Urothelium cell line (cell line): ENCODE results near the gene NPBWR2.
"Not testable (repeated sequence)": the region's sequence is repeated elsewhere in the genome, so short reads cannot be mapped to it uniquely, and the experiment has no call there.

Experiments used
- DNase-seq: peaks from one replicate; pipeline ENCODE4 v3.0.0; 2011; ENCODE audit warnings: low spot score, mixed read lengths
- FAIRE-seq: peaks from 2 replicates; lab custom pipeline; 2011; peaks lifted over from hg19 to GRCh38; lab: Jason Lieb, UNC

Gene NPBWR2

DNA sequence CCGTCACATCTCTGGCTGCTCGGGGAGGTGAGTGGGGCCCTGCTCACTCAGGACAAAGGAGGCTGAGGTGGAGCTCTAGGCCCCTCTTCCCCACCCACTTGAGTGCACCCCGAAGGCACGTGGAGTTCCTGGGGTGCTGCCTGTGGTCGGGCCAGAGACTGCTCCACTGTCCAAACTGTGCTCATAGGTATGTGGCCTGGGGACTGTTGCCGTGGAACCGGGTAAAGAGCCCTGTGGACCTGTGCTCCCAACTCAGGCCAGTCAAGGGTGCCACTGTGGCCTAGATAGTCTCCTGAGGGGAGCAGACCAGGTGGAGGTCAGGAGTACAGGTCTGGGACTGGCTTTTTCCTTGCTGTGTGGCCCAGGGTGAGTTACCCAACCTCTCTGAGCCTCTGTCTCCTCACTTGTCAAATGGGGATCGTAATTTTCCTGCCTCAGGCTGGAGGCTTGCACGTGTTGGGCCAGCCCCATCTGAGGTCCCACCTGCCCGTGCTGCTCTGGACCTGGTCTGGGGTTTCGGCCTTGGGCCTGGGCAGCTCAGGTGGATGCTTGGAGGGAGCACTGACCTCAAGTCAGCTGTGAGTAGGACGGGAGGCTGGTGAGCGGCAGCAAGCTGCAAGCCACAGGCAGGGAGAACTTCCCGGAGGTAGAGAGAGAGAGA is 12.4 kb upstream of the NPBWR2 start:
- FAIRE-seq (no peak), DNase-seq (no peak)

- DNase-seq (no peak), FAIRE-seq (no peak)
These were observed 11.9 kb upstream of the NPBWR2 start for GRCh38 chr20:64119301-64119680.

GRCh38 chr20:64117432-64117777 is 10.0 kb upstream of the NPBWR2 start:
- not testable (repeated sequence) for DNase-seq, FAIRE-seq

DNA sequence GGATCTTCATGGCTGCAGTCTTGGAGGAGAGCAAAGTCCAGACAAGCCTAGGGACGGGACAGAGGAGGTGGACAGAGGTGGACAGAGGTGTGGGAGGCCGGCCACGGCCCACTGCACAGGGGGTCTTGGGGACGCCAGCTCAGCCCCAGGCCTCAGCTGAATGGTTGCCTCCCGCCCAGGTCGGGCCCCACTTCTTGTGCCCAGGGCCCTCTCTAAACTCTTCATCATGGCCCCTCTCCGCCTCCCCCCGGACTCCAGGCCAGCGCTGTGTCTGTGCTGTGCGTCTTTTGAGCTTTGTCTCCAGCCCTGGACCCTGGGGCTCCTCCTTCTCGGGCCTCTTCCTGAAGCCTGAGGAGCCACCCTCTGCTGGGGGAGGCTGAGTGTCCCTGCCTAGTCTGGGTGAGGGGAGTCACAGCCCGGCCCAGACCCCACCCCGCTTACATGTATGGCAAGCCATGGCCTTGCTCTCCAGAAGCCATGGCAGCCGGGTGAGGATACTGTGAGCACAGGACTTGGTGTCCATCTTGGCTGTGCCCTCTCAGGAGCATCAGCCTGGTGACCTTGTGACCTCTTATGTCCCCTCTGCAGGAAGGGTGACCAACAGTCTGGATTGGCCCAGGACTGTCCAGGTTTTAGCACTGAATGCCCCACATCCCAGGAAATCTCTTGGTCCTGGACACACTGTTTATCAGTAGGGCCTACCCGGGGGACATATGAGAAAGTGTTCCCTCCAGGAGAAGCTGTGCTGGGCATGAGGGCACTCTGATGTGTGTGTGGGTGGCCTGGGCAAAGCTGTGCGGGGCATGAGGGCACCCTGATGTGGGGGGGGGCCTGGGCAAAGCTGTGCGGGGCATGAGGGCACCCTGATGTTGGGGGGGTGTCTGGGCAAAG is 9.4 kb upstream of the NPBWR2 start:
- DNase-seq (no peak), FAIRE-seq (no peak)

- FAIRE-seq (no peak), DNase-seq (no peak)
These were observed 8.7 kb upstream of the NPBWR2 start for GRCh38 chr20:64116016-64116415.

DNA sequence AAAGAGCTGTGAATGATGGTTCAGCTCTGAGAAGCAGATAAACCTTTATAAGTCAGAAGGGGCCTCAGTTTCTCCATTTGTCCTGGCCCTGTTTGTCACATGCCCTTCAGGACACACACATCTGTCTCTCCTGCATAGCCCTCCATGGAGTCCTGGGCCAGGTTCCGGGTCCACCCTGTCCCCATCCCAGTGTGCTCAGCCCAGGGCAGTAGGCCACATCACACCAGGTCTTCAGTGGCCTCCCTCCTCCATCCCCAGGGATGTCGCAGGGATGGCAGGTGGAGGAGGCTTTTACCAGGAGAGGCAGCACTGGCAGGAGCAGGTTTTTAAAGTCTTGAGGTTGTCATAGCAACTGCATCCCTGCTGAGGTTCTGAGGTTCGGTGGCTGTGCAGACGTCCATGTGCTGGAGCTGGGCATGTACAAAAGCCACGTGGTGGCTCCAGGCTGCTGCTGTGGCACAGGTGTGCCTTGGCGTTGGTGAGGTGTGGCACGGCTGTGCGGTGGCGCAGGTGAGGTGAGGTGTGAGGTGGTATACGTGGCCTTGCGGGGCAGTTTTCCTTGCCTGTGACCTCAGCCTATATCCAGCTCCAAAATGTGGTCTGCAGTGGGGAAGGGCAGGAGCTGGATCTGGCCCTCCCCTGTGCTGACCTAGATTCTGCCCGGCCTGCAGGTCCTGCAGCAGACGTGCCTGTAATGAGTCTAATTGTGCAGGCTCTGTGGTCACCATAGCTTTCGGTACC is 8.0 kb upstream of the NPBWR2 start:
- DNase-seq: no peak
- no peak for FAIRE-seq

GRCh38 chr20:64114356-64114971 is 7.1 kb upstream of the NPBWR2 start:
- FAIRE-seq (no peak), DNase-seq (no peak)

- no peak for FAIRE-seq
- no peak for DNase-seq
These were observed 6.5 kb upstream of the NPBWR2 start for GRCh38 chr20:64113796-64114355.

- DNase-seq: no peak
- no peak for FAIRE-seq
These were observed 6.0 kb upstream of the NPBWR2 start for GRCh38 chr20:64113444-64113775.

DNA sequence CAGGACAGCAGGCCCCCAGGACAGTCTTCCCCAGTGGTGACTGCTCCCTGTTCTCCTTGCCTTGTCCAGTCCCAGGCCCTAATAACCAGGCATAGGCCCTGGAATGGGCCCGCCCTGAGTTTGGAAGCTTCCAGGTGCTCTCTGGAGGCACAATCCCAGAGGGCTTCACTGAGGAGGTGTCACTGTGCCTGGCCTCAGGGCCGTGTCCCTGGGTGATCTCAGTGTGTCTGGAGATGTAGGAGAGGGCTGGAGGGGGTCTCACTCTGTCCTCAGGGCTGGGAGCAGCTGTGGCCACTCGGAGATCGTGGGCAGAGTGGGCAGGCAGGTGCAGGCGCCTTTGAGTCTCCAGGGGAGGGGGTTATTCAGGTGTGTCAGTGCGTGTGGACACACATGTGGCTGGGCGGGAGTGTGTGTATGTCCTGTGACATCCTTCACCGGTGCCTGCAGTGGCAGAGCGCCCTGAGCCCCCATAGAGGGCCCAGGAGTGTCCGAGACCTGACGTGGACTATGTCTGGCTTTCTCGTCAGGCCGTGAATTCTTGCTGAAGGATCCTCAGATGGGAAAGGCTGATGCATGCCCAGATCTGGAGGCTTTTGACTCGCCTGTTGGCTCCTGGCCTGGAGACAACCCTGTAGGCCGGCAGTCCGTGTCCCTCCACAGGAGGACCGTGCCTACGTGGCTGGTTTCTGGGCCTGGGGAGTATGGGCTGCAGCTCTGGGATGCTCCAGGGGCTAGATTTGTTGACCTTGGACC is 5.5 kb upstream of the NPBWR2 start:
- FAIRE-seq (no peak), DNase-seq (no peak)

- DNase-seq (no peak), FAIRE-seq (no peak)
These were observed 4.7 kb upstream of the NPBWR2 start for GRCh38 chr20:64111841-64112641.

DNA sequence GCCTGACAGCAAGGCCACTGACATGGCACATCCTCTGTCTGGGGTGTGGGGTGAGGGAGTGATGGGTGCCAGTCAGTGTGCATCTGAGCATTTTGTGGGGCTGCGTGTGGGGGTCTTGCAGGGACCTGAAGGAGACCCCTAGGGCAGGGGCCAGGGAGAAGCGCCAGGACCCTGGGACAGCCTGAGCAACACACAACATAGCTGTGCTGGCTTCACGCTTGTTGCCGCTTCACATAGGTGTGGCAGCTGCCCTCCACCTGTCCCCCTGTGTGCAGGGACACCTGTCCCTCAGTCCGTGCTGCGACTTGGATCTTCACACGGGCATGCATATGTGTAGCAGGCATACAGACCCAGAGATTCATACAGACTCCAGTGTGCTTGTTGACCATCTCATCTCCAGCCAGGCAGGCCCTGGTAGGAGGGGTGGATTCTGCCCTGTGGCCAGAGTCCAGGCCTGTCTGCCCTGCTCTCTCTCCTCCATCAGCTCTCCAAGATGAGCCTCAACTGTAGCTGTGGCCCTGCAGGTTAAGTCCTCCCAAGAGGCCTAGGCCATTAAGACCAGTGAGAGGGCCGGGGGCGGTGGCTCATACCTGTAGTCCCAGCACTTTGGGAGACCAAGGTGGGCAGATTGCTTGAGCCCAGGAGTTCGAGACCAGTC is 3.2 kb upstream of the NPBWR2 start:
- no peak for FAIRE-seq

DNA sequence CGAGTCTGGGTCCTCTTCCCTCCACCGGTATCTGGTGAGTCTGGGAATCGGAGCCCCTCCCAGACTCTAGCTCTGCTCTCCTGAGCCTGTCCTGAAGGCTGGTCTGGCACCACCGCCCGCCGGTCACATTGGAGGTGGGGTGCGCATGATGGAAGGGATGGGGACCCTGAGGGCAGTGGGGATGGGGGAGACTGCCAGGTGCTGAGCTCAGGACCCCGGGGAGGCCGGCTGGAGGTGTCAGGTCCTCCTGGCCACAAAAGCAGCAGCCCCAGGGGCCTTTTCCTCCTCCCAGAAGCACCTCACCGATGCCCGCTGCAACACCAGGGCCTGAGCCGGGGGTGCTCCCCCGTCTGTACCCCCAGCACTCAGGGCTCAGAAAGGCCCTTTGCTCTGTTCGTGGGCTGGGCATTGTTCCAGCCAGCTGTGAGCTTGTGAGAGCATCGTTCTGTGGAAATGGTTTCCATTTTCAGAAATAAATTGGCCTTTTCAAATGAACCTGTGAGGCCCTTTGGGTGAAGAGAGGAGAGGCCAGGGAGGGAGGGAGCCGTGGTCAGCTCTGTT is 2.5 kb upstream of the NPBWR2 start:
- DNase-seq: no peak
- no peak for FAIRE-seq

More for the DNA sequence above, 3.2 kb upstream of the NPBWR2 start:
- DNase-seq: no peak

DNA sequence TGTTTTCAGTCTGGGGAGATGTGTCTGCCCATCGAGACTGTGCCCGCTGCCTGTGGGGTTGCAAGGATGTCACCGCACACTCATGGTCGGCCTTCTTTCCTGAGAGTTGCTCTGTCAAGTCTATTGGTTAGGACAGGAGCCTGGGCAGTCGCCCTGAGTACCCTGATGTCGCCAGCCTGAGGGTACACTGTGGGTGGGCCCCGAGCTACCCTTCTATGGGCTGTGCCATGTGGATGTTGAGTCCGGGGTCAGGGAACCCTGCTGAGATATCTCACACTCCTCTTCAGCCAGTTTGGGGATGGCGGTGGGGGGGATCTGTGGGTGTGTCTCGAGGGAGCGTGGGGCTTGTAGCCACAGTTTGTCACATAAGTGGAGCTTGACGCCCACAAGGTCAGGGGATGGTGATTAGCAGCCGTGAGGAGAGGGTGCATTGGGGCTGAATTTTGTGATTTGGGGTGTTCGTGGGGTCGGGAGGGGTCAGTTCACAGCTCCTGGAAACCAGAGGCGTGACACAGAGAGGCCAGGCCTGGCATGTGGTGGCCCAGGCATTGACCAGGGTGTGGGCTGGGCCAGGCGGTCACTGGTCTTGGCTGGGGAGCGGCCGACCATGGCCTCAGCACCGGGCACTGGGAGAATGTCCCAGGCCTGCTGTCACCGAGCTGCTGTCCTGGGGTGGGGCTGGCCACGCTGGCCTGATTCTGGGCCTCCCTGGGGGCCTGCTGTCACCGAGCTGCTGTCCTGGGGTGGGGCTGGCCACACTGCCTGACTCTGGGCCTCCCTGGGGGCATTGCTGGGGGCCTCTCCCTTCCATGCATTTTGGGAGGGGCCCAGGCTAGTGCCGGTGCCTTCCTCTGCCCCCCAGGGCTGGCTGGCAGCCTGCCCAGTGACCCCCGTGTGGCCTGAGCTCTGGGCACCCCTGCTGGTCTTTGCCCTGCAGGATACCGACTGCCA is 1.6 kb upstream of the NPBWR2 start:
- FAIRE-seq (no peak), DNase-seq (no peak)

DNA sequence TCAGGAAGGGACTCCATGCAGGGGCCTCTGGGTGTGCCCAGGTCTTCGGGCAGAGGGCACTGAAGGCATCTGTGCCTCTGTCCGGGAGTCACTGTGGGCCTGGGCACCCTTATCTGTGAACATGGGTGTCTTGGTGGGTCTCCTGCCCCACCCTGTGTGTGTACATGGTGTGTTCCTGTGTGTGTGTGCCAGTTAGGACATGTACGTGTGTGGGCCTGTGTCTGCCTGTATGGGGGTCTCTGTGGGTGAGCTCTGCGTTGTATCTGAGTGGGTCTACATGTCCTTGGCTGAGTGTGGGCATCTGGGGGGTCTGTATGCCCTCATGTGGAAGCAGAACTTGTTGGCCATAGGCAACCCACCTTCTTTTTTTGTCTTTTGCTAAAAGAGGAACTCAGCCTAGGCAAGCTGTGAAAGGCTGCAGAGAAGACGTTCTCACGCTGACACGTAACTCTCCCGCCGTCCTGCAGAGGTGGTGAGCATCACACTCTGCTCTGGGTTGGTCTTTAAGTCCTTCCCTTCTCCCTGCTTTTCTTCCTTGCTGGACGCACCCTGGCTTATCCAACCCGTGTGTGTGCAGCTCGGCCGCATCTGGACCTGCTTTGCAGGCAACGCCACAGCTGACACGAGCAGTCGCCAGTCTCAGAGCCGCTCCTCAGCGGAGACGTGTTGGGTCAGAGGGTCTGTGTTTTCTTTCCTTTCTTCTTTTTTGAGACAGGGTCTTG is 532 bp upstream of the NPBWR2 start:
- FAIRE-seq: no peak
- DNase-seq: no peak

DNA sequence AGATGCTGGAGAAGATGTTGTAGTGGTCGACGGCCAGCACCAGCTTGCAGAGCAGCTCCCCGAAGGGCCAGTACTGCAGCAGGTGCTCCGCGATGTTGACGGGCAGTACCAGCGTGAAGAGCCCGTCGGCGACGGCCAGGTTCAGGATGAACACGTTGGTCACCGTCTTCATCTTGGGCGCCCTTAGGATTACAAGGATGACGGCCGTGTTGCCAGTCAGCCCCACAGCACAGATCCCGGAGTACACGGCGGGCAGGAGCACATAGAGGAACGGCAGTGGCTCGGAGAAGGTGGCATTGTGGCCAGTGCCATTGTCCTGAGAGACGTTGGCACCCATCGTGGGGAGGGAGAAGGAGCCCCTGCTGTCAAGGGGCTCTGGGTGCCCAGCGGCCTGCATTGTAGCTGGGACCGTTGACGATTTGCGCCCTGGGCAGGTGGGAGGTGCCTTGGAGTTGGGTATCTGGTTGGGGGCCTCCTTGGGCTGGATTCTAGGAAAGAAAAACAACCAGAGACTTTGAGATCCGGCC is 867 bp downstream of the NPBWR2 start:
- FAIRE-seq (no peak), DNase-seq (no peak)
